ENCODE measurements around the gene MDFIC2.

Gene MDFIC2

DNA sequence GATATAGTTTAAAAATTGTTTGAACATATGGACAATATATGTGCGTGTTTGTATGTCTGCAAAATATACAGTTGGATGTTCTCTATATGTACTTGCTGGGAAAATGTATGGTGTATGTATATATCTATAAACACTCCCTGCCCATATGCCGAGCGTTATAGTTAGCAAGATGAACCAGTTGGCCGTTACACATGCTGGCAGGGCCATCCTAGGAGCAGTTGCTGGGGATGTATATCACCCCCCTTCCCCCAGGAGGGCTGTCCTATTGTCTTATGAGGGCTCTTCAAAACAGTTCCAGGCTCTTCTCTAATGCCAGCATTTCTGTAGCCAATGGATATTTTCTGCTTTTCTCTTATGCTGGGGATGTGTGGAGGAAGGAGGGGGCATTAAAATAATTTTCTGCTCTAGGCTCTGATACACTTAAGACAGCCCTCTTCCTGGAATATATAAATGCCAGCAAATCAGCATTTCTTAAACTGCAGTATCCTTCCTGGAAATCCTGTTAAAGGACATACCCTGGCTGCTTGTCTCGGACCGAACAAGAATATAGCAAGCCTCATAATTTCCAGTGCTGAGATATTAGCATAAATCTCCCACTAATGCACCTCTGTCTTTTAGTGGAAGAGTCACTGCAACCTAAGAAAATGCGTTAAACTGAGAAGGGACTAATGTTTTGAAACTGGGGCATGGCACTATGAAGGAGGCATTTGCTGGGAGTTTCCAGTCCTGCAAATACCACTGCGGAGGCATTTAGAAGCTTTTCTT is 134.4 kb downstream of the MDFIC2 start:
- DNase-seq: no peak

DNA sequence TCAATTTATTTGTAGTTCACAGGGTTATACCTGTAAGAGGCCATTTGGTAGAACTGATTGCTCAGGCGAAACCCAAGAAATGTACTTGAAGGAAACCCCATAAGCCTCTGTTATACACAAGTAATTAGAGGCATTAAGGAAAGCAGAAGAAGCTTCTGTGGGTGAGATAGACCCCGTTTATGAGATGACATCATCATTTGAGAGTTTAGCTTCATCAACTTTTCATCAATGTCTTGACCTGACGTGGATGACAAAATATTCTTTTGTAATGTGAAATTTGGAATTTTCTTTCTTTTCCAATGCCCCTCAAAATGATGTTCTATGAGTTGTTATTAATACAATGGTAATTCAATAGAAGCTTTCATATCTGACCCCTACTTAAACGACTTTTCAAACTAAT is 136.2 kb downstream of the MDFIC2 start:
- DNase-seq: no peak

DNA sequence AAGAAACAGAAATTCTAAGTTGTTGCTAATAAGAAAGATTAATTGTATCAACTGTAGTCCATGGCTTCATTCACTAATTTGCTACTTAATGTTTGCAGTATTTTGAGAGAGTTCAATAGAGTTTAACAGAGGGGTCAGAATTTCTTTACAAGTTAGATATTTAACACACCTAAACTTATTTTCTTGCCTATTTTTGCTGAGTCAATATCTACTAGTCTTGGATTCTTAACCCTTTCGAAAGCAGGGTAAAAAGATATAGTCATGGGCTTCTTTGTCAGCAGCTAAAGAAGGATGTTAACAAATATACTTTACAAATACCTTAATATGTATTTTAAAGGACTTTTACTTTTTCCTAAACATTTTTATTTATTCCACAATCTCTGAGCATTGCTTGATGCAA is 155.6 kb downstream of the MDFIC2 start:
- no peak for DNase-seq

DNA sequence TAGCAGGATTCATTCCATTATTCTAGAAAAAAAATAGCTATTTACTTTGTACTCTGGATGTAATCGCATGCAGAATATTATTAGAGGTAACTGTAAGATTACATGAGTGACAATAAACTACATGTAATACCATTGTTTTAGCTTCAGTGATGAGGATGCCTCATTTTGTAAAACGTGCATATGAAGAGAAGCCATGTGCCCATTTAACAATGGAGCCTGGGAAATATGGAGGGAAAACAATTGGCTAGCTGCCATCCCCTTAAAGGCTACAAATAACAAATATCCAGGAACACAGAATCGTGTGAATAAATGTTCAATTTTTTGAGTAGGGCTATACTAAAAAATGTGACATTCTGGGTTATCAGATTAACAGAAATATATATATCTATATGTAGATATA is 161.8 kb downstream of the MDFIC2 start:
- DNase-seq: no peak

GRCh38 chr3:70149714-70150400 is 162.6 kb downstream of the MDFIC2 start:
- DNase-seq: no peak
